ENCODE results near the gene CDC42BPA. TPM values are rescaled to one million over a fixed set of nuclear protein-coding genes. Genes with fewer than 3 reads are reported as not detected.

Gene CDC42BPA
- total and polyA plus RNA-seq, 2 of the 8 experiments (the other 6 are each of a cell fraction or from before 2014, with no cell fraction given), result 7.1 to 28.5 TPM

- Histone ChIP-seq H3K56ac (replicated peaks; ENCODE audit: insufficient read length, low read depth, low read length) (no peak overlapping the region), H3K9me3 (ENCODE audit: insufficient read depth in 2 of 2, low read depth in 1 of 2, low read length in 1 of 2) (no peaks in the 10 kb centered on the region), H3K4me3 (ENCODE audit: extremely low read depth in 1 of 4, insufficient read depth in 2 of 4, low read depth in 3 of 4, low read length in 4 of 4) (no peak overlapping the region), H2BK12ac (ENCODE audit: low read depth, low read length) (no peak overlapping the region), H3K4ac (replicated peaks; ENCODE audit: insufficient read length, low read depth, low read length) (no peak overlapping the region), H3K23ac (ENCODE audit: insufficient read length) (no peak overlapping the region), H3K36me3 (ENCODE audit: control insufficient read depth in 2 of 4, insufficient read depth in 4 of 4, low read length in 3 of 4) (no peaks in the 10 kb centered on the region), H3K14ac (ENCODE audit: insufficient read length) (no peak overlapping the region), H3K4me2 (ENCODE audit: insufficient read depth in 1 of 2, low read depth in 2 of 2, low read length in 2 of 2) (no peak overlapping the region), H4K20me1 (replicated peaks in 1 of 2; ENCODE audit: control insufficient read depth in 1 of 2, insufficient read depth in 2 of 2, low read length in 2 of 2) (no peaks in the 10 kb centered on the region), H4K5ac (ENCODE audit: insufficient read length, low read depth, low read length) (no peak overlapping the region), H2BK20ac (ENCODE audit: low read length) (no peak overlapping the region), H3K27ac (ENCODE audit: low read depth, low read length) (no peak overlapping the region), H3K79me2 (ENCODE audit: control insufficient read depth in 1 of 2, insufficient read depth in 2 of 2, low read length in 2 of 2) (peaks cover 4 to 21% of the 10 kb centered on the region in 2 experiments; a peak in 3 of 4 replicates), H2BK5ac (ENCODE audit: low read depth, low read length) (no peak overlapping the region), H3K4me1 (replicated peaks in 1 of 4; ENCODE audit: control insufficient read depth in 3 of 4, insufficient read depth in 4 of 4, low read length in 3 of 4) (peaks cover 0 to 7% (median 1%) of the 10 kb centered on the region in 4 experiments; a peak in 4 of 7 replicates), H3K9ac (replicated peaks in 1 of 4; ENCODE audit: extremely low read depth in 1 of 4, low read depth in 3 of 4, low read length in 3 of 4) (no peak overlapping the region), H3K79me1 (ENCODE audit: low read depth, low read length) (no peaks in the 10 kb centered on the region), H3K18ac (ENCODE audit: extremely low read depth, low read length) (no peak overlapping the region), H2AK5ac (ENCODE audit: low read depth, low read length) (no peak overlapping the region), H3K27me3 (replicated peaks in 1 of 4; ENCODE audit: control insufficient read depth in 3 of 4, extremely low read depth in 1 of 4, insufficient read depth in 3 of 4, low read length in 3 of 4) (no peaks in the 10 kb centered on the region), H4K91ac (replicated peaks; ENCODE audit: insufficient read length, low read length) (no peak overlapping the region), H4K8ac (ENCODE audit: extremely low read depth, insufficient read depth, low read length) (no peak overlapping the region), H2AFZ (ENCODE audit: low read length) (no peak overlapping the region), H3K23me2 (ENCODE audit: low read depth, low read length) (peaks cover 8% of the 10 kb centered on the region), H2BK120ac (replicated peaks; ENCODE audit: low read depth, low read length) (no peak overlapping the region), H2BK15ac (ENCODE audit: low read length) (no peak overlapping the region)
- CTCF ChIA-PET (ENCODE audit: partially characterized antibody), result no interaction called here
- TF ChIP-seq POLR2A (IDR thresholded peaks at IDR 0.05; ENCODE audit: control extremely low read depth in 1 of 2, low read depth in 2 of 2, low read length in 2 of 2), result no peak
- TF ChIP-seq SRF (IDR thresholded peaks at IDR 0.05; ENCODE audit: low read depth, low read length), result no peak
- TF ChIP-seq TAF1 (IDR thresholded peaks at IDR 0.05; ENCODE audit: low read depth, low read length), result no peak
- TF ChIP-seq KDM5A (IDR thresholded peaks at IDR 0.05; ENCODE audit: low read length), result no peak
- no peak for TF ChIP-seq GABPA (IDR thresholded peaks at IDR 0.05; ENCODE audit: borderline replicate concordance, insufficient read depth, low read length)
- no peak for TF ChIP-seq CREB1 (IDR thresholded peaks at IDR 0.05)
- no peak for TF ChIP-seq SIX5 (IDR thresholded peaks at IDR 0.05; ENCODE audit: low read depth, low read length)
- FAIRE-seq (no peak), DNase-seq (ENCODE audit: low read depth in 1 of 2, low spot score in 2 of 2) (no peak)
- POLR2A ChIA-PET (ENCODE audit: partially characterized antibody), result interaction anchor here (1.4 to 1.7 kb wide), 2 partner anchors 9 to 11 kb away, joined by 3 to 5 read pairs; no protein-coding TSS in a partner anchor
- WGBS, 2 experiments (ENCODE audit: extremely low coverage in 1 of 2, insufficient coverage in 1 of 2, insufficient read length in 1 of 2, insufficient replicate concordance in 2 of 2, low coverage in 1 of 2, low lambda C conversion rate in 2 of 2, missing lambda C conversion rate in 1 of 2), result 85% methylated on average over 4 of the region's 4 CpGs; no CpG with 5 or more reads in 1 of the 2 experiments
Measured at GRCh38 chr1:227320476-227320875, 2.2 kb upstream of the CDC42BPA start.

Measured in H1 (cell line).